Stomach (tissue), 4 donors: Measurements from ENCODE around the gene KCTD17.

Experiments
- POLR2A ChIP-seq, 4 donors: fragments of 450-650 bp; IDR thresholded peaks; one replicate each; pipeline ENCODE4 v1.6.1; 2016; ENCODE audit warnings: antibody characterized with exemption in 4 of 4, control low read depth in 2 of 4, mild to moderate bottlenecking in 1 of 4, moderate library complexity in 1 of 4
- POLR2AphosphoS5 ChIP-seq, 3 donors: sonication (generic); formaldehyde crosslinking; IDR thresholded peaks; one replicate each; pipeline ENCODE4 v1.6.1; 2016; ENCODE audit warnings: antibody characterized with exemption in 3 of 3
- TF ChIP-seq, protein P1 (sequence below), 7 experiments: fragments of 450-650 bp in 4 of 7; fragments of 200-600 bp in 3 of 7; sonication (generic) in 3 of 7; IDR thresholded peaks; one replicate each; pipeline ENCODE4 v1.5.1; 2016 to 2019; ENCODE audit warnings: antibody characterized with exemption in 7 of 7, control low read depth in 2 of 7, mild to moderate bottlenecking in 1 of 7

DNA sequence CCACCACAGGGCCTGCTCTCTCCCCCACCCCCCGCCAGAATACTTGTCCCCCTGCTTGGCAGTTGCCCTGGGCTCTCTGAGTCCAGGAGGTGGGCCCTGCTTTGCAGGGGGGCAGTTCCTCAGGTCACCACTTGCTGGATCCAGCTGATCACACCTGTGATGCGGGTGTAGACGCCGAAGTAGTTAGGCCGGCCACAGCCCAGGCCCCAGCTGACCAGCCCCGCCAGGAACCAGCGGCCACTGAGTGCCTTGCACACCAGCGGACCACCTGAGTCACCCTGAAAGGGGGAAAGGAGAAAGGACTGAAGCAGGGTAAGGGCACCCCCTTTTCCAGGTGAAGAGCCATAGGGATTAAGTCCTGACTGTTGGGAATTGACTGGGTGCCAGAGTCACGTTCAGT lies 14.4 kb downstream of the KCTD17 start:
- TF ChIP-seq POLR2A (IDR thresholded peaks at IDR 0.05), result no peak
- TF ChIP-seq POLR2AphosphoS5 (IDR thresholded peaks at IDR 0.05), result no peak
- TF ChIP-seq, protein P1, sequence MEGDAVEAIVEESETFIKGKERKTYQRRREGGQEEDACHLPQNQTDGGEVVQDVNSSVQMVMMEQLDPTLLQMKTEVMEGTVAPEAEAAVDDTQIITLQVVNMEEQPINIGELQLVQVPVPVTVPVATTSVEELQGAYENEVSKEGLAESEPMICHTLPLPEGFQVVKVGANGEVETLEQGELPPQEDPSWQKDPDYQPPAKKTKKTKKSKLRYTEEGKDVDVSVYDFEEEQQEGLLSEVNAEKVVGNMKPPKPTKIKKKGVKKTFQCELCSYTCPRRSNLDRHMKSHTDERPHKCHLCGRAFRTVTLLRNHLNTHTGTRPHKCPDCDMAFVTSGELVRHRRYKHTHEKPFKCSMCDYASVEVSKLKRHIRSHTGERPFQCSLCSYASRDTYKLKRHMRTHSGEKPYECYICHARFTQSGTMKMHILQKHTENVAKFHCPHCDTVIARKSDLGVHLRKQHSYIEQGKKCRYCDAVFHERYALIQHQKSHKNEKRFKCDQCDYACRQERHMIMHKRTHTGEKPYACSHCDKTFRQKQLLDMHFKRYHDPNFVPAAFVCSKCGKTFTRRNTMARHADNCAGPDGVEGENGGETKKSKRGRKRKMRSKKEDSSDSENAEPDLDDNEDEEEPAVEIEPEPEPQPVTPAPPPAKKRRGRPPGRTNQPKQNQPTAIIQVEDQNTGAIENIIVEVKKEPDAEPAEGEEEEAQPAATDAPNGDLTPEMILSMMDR (IDR thresholded peaks at IDR 0.05), result no peak
